Measurements from ENCODE around the gene ZNF823. TPM values are rescaled to one million over a fixed set of nuclear protein-coding genes. Genes with fewer than 3 reads are reported as not detected.
"Not testable (repeated sequence)": the region's sequence is repeated elsewhere in the genome, so short reads cannot be mapped to it uniquely, and the experiment has no call there.

The ZNF823 gene
- total RNA-seq, 1 donor from 2014 or later, result 3.7 TPM

- DNase-seq (ENCODE audit: low spot score) (no peak), ATAC-seq (no peak)
Measured at GRCh38 chr19:11684987-11685675, 53.6 kb downstream of the ZNF823 start.

DNA sequence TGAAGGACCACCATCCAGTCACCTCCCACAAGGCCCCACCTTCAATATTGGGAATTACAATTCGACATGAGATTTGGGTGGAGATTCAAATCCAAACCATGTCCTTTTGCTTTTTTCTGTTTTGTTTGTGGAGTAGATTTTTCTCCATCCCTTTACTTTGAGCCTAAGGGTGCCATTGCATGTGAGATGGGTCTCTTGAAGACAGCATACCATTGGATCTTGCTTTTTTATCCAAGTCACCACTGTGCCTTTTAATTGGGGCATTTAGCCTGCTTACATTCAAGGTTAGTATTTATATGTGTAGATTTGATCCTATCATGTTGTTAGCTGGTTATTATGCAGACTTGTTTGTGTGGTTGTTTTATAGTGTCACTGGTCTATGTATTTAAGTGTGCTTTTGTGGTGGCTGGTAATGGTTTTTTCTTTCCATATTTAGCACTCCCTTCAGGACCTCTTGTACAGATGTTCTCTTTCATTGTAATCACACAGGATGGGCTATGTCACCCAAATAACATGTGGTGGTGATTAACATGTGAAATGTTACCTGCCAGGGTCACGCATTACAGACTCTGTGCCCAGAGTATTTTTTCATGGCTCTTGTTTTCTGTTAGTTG lies 58.0 kb downstream of the ZNF823 start:
- ATAC-seq, result no peak

GRCh38 chr19:11678504-11678903 lies 60.2 kb downstream of the ZNF823 start:
- ATAC-seq (no peak), DNase-seq (ENCODE audit: low spot score) (no peak)

More for the DNA sequence above, 58.0 kb downstream of the ZNF823 start:
- DNase-seq (ENCODE audit: low spot score), result no peak

DNA sequence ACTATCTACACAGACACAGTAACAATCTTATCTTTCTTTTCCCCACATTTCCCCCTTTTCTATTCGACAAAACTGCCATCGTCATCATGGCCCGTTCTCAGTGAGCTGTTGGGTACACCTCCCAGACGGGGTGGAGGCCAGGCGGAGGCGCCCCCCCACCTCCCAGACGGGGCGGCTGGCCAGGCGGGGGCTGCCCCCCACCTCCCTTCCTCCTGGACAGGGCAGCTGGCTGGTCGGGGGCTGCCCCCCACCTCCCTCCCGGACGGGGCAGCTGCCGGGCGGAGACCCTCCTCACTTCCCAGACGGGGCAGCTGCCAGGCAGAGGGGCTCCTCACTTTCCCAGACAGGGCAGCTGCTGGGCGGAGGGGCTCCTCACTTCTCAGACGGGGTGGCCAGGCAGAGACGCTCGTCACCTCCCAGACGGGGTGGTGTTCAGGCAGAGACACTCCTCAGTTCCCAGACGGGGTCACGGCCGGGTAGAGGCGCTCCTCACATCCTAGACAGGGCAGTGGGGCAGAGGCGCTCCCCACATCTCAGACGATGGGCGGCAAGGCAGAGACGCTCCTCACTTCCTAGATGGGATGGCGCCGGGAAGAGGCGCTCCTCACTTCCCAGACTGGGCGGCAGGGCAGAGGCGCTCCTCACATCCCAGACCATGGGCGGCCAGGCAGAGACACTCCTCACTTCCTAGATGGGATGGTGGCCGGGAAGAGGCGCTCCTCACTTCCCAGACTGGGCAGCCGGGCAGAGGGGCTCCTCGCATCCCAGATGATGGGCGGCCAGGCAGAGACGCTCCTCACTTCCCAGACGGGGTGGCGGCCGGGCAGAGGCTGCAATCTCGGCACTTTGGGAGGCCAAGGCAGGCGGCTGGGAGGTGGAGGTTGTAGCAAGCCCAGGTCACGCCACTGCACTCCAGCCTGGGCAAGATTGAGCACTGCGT lies 61.8 kb downstream of the ZNF823 start:
- DNase-seq (ENCODE audit: low spot score); ATAC-seq: not testable (repeated sequence)

DNA sequence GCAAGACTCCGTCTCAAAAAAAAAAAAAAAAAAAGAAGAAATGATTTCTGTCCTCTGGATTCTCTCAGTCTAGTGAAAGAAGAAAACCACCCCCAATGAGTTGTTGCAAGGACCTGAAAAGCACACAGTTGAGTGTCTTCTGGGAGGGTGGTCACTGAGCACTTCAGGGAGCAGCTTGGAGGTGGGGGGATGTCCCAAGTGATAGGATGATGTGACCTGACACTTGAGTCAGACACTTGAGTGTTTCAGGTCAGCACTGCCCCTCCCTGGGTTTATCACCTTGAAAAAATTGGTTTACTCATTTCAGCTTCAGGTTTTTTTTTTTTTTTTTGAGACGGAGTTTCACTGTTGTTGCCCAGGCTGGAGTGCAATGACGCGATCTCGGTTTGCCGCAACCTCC lies 63.2 kb downstream of the ZNF823 start:
- ATAC-seq (no peak), DNase-seq (ENCODE audit: low spot score) (no peak)

- DNase-seq (ENCODE audit: low spot score), result no peak
- peak; percentile 13 for ATAC-seq
Measured at GRCh38 chr19:11674067-11674492, 64.7 kb downstream of the ZNF823 start.

DNA sequence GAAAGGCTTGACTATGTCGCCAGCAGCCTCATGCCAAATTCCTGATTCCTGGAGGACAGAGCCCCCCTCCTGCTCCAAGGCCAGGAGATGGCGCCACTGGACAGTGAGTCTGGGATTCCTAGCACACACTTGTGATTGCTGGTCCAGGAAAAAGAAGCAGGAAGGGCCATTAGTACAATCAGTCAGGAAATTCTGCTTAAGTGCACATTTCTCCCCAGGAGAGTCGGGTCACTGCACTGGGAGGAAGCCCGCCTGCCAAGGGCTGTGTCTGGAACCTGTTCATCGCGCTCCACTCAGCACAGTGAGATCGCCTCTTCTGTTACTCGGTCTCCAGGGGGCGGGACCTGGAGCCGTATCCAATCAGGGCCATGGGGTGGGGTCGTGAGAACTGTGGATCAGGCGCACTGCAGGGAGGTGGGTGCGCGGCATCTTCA lies 65.1 kb downstream of the ZNF823 start:
- DNase-seq (ENCODE audit: low spot score) (no peak), ATAC-seq (peak; percentile 69)

Other genes starting within 250 kb of the ZNF823 start
- 8.3 TPM for gene ZNF653, start 233.1 kb downstream of the ZNF823 start, total RNA-seq
- 45.6 TPM for gene ECSIT, start 209.8 kb downstream of the ZNF823 start, total RNA-seq
- gene CNN1, start 200.1 kb downstream of the ZNF823 start, total RNA-seq, result 0.98 TPM
- gene ELOF1, start 179.7 kb downstream of the ZNF823 start, total RNA-seq, result 28.9 TPM
- 17.9 TPM for gene ACP5, start 161.3 kb downstream of the ZNF823 start, total RNA-seq
- gene ZNF627, start 141.5 kb downstream of the ZNF823 start, total RNA-seq, result 5.3 TPM
- 3.0 TPM for gene ZNF441, start 28.1 kb upstream of the ZNF823 start, total RNA-seq
- gene ZNF491, start 59.6 kb upstream of the ZNF823 start, total RNA-seq, result 1.3 TPM
- 4.7 TPM for gene ZNF440, start 75.3 kb upstream of the ZNF823 start, total RNA-seq
- 0.60 TPM for gene ZNF439, start 109.8 kb upstream of the ZNF823 start, total RNA-seq
- 8.0 TPM for gene ZNF69, start 148.8 kb upstream of the ZNF823 start, total RNA-seq
- gene ZNF700, start 186.2 kb upstream of the ZNF823 start, total RNA-seq, result 5.6 TPM
- 0.25 TPM for gene ZNF763, start 226.1 kb upstream of the ZNF823 start, total RNA-seq